GM19035 (cell line): ENCODE data around the gene CEP126.

Experiments used
- ATAC-seq: cut with Tn5 transposase; IDR thresholded peaks from one replicate; pipeline ENCODE4 v1.9.1; 2021; ENCODE audit not compliant: unreplicated experiment

Gene CEP126

GRCh38 chr11:101914738-101915426 lies at the start of gene CEP126:
Gene CEP126 (plus strand): TSS chr11:101915010. CDS start chr11:101915285, 275 bp downstream.
- peak; percentile 100 for ATAC-seq

GRCh38 chr11:101866619-101867491 lies 48.0 kb upstream of the CEP126 start:
- ATAC-seq = no peak

- no peak for ATAC-seq
Measured at GRCh38 chr11:101867951-101868350, 46.9 kb upstream of the CEP126 start.

- no peak for ATAC-seq
Measured at GRCh38 chr11:101870510-101870909, 44.3 kb upstream of the CEP126 start.

GRCh38 chr11:101872171-101872882 lies 42.5 kb upstream of the CEP126 start:
- ATAC-seq = no peak

GRCh38 chr11:101880222-101880621 lies 34.6 kb upstream of the CEP126 start:
- no peak for ATAC-seq

- ATAC-seq = no peak
Measured at GRCh38 chr11:101881586-101881985, 33.2 kb upstream of the CEP126 start.

GRCh38 chr11:101885631-101886030 lies 29.2 kb upstream of the CEP126 start:
- no peak for ATAC-seq

- ATAC-seq = no peak
Measured at GRCh38 chr11:101889767-101890166, 25.0 kb upstream of the CEP126 start.

- no peak for ATAC-seq
Measured at GRCh38 chr11:101894505-101894904, 20.3 kb upstream of the CEP126 start.

- no peak for ATAC-seq
Measured at GRCh38 chr11:101907815-101908214, 7.0 kb upstream of the CEP126 start.

GRCh38 chr11:101909087-101909486 lies 5.7 kb upstream of the CEP126 start:
- ATAC-seq = no peak

GRCh38 chr11:101912823-101913284 lies 2.0 kb upstream of the CEP126 start:
- ATAC-seq = no peak

GRCh38 chr11:101913656-101914055 lies 1.2 kb upstream of the CEP126 start:
- no peak for ATAC-seq

GRCh38 chr11:101914341-101914737 lies 471 bp upstream of the CEP126 start:
- no peak for ATAC-seq

GRCh38 chr11:101915791-101916291 lies 1.0 kb downstream of the CEP126 start:
- no peak for ATAC-seq

- no peak for ATAC-seq
Measured at GRCh38 chr11:101916422-101916821, 1.6 kb downstream of the CEP126 start, which contains the start of gene ANGPTL5. Gene ANGPTL5 (minus strand): TSS chr11:101916522. CDS start chr11:101907909, 8,613 bp downstream.

GRCh38 chr11:101917226-101917625 lies 2.4 kb downstream of the CEP126 start:
- ATAC-seq = no peak

- ATAC-seq = no peak
Measured at GRCh38 chr11:101920992-101921391, 6.2 kb downstream of the CEP126 start.

- no peak for ATAC-seq
Measured at GRCh38 chr11:101923554-101923953, 8.7 kb downstream of the CEP126 start.

GRCh38 chr11:101929294-101929915 lies 14.6 kb downstream of the CEP126 start:
- no peak for ATAC-seq
